Measurements from ENCODE around the gene HECW1. TPM values are rescaled to one million over a fixed set of nuclear protein-coding genes. Genes with fewer than 3 reads are reported as not detected.

Gene HECW1
- total and polyA plus RNA-seq, 4 donors = 0.77 to 1.9 (median 1.0) TPM; not detected in 1

DNA sequence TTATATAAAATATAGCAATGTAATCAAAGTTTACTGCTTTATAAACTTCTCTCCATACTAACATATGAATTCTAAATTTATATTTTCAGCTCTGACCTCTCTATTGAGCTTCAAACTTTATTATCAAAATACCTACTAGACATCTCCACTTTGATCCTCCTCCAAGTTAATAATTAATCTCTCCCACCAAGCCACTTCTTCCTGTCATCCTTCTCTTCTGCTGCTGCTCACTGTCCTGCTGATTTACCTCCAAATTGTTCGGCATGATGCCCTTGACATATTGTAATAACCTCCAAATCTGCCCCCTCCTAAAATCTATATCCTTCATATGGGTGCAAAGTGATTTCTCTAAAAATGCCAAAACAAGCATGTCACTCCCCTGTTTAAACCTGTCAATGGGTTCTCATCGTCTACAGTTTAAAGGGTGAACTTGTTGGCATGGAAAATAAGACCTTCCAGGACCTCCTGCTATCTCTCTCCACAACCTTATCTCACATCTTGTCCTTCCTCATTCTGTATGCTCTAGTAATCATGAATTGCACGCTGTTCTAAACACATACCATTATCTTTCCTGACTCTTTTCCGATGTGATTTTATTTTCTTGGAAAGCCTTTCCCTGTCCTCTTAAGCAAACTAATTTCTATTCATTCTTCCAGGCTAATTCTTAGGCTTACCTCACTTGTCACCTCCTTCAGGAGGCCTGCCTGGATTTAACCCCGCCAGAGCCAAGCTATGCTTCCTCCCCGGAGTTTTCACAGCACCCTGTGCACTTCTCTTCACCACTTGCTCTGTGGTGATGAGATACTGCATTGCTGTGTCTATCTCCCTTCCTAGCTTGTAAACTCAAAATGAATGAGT lies 418.3 kb downstream of the HECW1 start:
- H3K9me3 ChIP-seq (ENCODE audit: control insufficient read depth, low read length) = no peaks in the 10 kb centered on the region
- no peak overlapping the region for H3K27ac ChIP-seq (ENCODE audit: low read depth in 1 of 2, low read length in 2 of 2)
- H3K27me3 ChIP-seq (ENCODE audit: control insufficient read depth in 1 of 2, insufficient read depth in 2 of 2, low read length in 1 of 2) = peaks cover 0 to 2% of the 10 kb centered on the region in 2 donors
- no peaks in the 10 kb centered on the region for H3K36me3 ChIP-seq (ENCODE audit: control insufficient read depth in 1 of 2, insufficient read depth in 2 of 2, low read length in 1 of 2)
- H3K4me3 ChIP-seq (ENCODE audit: low read length in 2 of 2) = no peak overlapping the region
- DNase-seq = no peak
- no peaks in the 10 kb centered on the region for H3K4me1 ChIP-seq (ENCODE audit: control insufficient read depth in 1 of 2, insufficient read depth in 2 of 2, low read length in 2 of 2)
- ATAC-seq (ENCODE audit: low FRiP score) = no peak
- WGBS, 2 donors = 80 to 81% methylated on average over 6 of the region's 6 CpGs
- intact Hi-C loops (cut with DNase I) = no loop called here

GRCh38 chr7:43531700-43532099 lies 419.3 kb downstream of the HECW1 start:
- peaks cover 0 to 2% of the 10 kb centered on the region in 2 donors for H3K27me3 ChIP-seq (ENCODE audit: control insufficient read depth in 1 of 2, insufficient read depth in 2 of 2, low read length in 1 of 2)
- H3K4me1 ChIP-seq (ENCODE audit: control insufficient read depth in 1 of 2, insufficient read depth in 2 of 2, low read length in 2 of 2) = no peaks in the 10 kb centered on the region
- intact Hi-C loops (cut with DNase I) = no loop called here
- no peaks in the 10 kb centered on the region for H3K9me3 ChIP-seq (ENCODE audit: control insufficient read depth, low read length)
- no peak overlapping the region for H3K4me3 ChIP-seq (ENCODE audit: low read length in 2 of 2)
- DNase-seq (no peak), ATAC-seq (ENCODE audit: low FRiP score) (no peak)
- no peaks in the 10 kb centered on the region for H3K36me3 ChIP-seq (ENCODE audit: control insufficient read depth in 1 of 2, insufficient read depth in 2 of 2, low read length in 1 of 2)
- WGBS, 2 donors = 90 to 94% methylated on average over 9 of the region's 9 CpGs
- no peak overlapping the region for H3K27ac ChIP-seq (ENCODE audit: low read depth in 1 of 2, low read length in 2 of 2)

DNA sequence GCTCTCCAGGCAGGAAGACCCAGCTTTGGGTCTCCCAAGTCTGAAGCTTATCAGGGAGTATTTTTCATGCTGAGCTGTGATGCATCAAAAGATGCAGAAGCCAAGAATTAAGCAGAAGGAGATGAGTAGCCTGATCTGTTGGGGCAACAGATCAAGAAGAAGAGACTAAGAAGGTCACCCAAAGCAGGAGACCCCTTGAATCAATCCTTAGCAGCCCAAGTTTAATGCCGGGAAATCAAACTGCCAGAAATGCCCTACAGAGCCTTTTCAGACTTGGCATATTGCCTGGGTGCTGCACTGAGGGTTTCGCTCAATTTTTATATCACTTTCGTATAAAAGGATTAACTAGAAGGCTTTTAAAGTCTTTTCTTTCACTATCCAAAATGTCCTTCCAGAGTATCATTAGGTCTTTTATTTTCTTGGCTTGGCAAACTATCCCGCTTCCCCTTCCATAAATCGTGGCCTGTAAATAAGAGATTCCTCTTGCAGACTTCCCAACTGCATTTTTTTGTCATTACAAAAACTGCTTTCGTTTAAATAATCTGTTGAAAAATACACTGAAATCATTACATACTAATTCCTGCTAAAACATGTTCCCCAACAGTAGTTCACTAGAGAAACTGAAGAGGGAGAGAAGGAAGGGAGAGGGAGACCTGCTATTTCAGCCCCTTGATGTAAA lies 421.5 kb downstream of the HECW1 start:
- Histone ChIP-seq H3K36me3 (ENCODE audit: control insufficient read depth in 1 of 2, insufficient read depth in 2 of 2, low read length in 1 of 2) (no peaks in the 10 kb centered on the region), H3K4me3 (ENCODE audit: low read length in 2 of 2) (no peak overlapping the region), H3K27me3 (ENCODE audit: control insufficient read depth in 1 of 2, insufficient read depth in 2 of 2, low read length in 1 of 2) (peaks cover 0 to 2% of the 10 kb centered on the region in 2 donors), H3K27ac (ENCODE audit: low read depth in 1 of 2, low read length in 2 of 2) (no peak overlapping the region), H3K4me1 (ENCODE audit: control insufficient read depth in 1 of 2, insufficient read depth in 2 of 2, low read length in 2 of 2) (no peaks in the 10 kb centered on the region), H3K9me3 (ENCODE audit: control insufficient read depth, low read length) (no peaks in the 10 kb centered on the region)
- DNase-seq (no peak), ATAC-seq (ENCODE audit: low FRiP score) (no peak)
- WGBS, 2 donors = 34 to 39% methylated on average over 6 of the region's 6 CpGs
- intact Hi-C loops (cut with DNase I) = no loop called here

DNA sequence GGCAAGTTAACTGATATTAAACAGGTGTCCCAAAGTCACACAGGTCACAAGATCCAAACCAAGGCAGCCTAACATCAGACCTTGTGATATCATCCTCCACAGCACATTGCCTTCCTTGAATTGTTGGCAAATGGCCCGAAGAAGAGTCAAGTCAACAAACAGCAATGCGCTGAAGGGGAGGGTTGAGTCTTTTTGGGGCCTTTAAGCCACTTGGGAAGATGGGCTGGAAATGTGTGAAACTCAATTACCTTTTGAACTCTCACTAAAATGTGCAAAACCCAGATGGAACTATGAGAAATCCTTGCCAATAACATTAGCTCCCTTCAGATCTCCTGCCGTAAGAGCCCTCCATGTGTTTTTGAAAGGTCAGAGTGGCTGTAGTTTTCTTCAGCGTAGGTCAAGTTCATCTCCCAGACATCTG lies 422.6 kb downstream of the HECW1 start:
- Histone ChIP-seq H3K4me3 (ENCODE audit: low read length in 2 of 2) (no peak overlapping the region), H3K4me1 (ENCODE audit: control insufficient read depth in 1 of 2, insufficient read depth in 2 of 2, low read length in 2 of 2) (no peaks in the 10 kb centered on the region), H3K36me3 (ENCODE audit: control insufficient read depth in 1 of 2, insufficient read depth in 2 of 2, low read length in 1 of 2) (no peaks in the 10 kb centered on the region), H3K27ac (ENCODE audit: low read depth in 1 of 2, low read length in 2 of 2) (no peak overlapping the region), H3K27me3 (ENCODE audit: control insufficient read depth in 1 of 2, insufficient read depth in 2 of 2, low read length in 1 of 2) (no peaks in the 10 kb centered on the region), H3K9me3 (ENCODE audit: control insufficient read depth, low read length) (no peaks in the 10 kb centered on the region)
- DNase-seq (no peak), ATAC-seq (ENCODE audit: low FRiP score) (no peak)
- 96 to 97% methylated on average over 4 of the region's 4 CpGs for WGBS, 2 donors
- intact Hi-C loops (cut with DNase I) = no loop called here

DNA sequence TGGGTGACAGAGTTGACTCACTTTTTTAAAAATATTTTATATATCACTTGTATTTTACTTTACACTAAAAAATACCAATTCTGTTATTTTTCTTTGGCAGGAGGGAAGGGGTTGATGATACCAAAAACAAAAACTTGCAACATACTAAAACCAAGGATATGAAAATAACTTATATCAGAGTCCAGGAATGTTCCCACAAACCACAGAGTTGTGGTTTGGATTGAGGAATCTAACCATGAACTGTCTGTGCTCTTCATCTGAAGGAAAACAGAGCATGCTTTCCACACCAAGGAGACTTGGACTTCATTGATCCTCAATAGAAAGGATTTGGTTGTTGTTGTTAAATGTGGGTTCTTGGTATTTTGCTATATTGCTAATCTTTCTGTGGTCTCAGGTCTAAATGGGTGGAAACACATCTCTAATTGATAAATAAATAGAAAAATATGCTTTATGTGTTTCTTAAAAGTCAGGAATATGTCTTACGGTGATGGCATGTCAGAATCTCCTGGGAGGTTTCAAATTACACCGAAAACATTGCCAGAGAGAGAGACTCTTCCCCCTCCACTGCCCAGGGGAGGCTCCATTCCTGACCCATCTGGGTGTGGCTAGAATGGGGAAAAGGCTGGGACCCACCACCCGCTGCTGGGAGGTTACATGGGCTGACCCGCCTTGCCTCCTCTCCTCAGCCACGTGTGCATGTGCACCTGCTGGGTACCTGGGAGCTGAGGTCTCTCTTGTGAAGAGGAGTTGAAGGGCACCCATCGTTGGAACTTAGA lies 423.6 kb downstream of the HECW1 start:
- Histone ChIP-seq H3K4me1 (ENCODE audit: control insufficient read depth in 1 of 2, insufficient read depth in 2 of 2, low read length in 2 of 2) (no peaks in the 10 kb centered on the region), H3K4me3 (ENCODE audit: low read length in 2 of 2) (no peak overlapping the region), H3K36me3 (ENCODE audit: control insufficient read depth in 1 of 2, insufficient read depth in 2 of 2, low read length in 1 of 2) (no peaks in the 10 kb centered on the region), H3K9me3 (ENCODE audit: control insufficient read depth, low read length) (peaks cover under 1% of the 10 kb centered on the region), H3K27me3 (ENCODE audit: control insufficient read depth in 1 of 2, insufficient read depth in 2 of 2, low read length in 1 of 2) (no peaks in the 10 kb centered on the region), H3K27ac (ENCODE audit: low read depth in 1 of 2, low read length in 2 of 2) (no peak overlapping the region)
- DNase-seq (no peak), ATAC-seq (ENCODE audit: low FRiP score) (no peak)
- intact Hi-C loops (cut with DNase I) = no loop called here
- 87 to 88% methylated on average over 6 of the region's 6 CpGs for WGBS, 2 donors

DNA sequence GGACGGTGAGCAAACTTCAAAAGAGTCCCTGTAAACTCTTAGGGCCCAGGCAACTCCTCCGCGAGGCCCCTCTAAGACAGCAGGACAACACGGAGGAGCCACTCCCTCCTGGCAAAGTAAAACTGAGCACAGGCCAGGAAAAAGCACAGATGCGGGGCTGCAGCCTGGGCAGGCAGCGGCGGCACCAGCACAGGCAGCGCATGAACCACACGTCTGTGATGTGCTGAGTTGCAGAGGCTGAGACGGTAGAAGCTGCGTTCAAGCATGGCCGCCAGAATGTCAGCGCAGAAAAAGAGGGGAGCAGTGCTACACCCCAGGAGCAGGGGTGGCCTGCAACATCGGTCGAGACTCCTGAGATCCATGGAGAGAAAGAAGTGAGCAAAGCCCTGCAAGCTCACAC lies 424.3 kb downstream of the HECW1 start:
- no peak for ATAC-seq (ENCODE audit: low FRiP score)
- intact Hi-C loops (cut with DNase I) = no loop called here
- no peaks in the 10 kb centered on the region for H3K4me1 ChIP-seq (ENCODE audit: control insufficient read depth in 1 of 2, insufficient read depth in 2 of 2, low read length in 2 of 2)
- H3K9me3 ChIP-seq (ENCODE audit: control insufficient read depth, low read length) = peaks cover 1% of the 10 kb centered on the region
- H3K27me3 ChIP-seq (ENCODE audit: control insufficient read depth in 1 of 2, insufficient read depth in 2 of 2, low read length in 1 of 2) = no peaks in the 10 kb centered on the region
- no peak overlapping the region for H3K4me3 ChIP-seq (ENCODE audit: low read length in 2 of 2)
- DNase-seq = no peak
- WGBS, 2 donors = 86 to 87% methylated on average over 15 of the region's 15 CpGs
- no peaks in the 10 kb centered on the region for H3K36me3 ChIP-seq (ENCODE audit: control insufficient read depth in 1 of 2, insufficient read depth in 2 of 2, low read length in 1 of 2)
- H3K27ac ChIP-seq (ENCODE audit: low read depth in 1 of 2, low read length in 2 of 2) = no peak overlapping the region

GRCh38 chr7:43537765-43538403 lies 425.4 kb downstream of the HECW1 start:
- DNase-seq (no peak), ATAC-seq (ENCODE audit: low FRiP score) (no peak)
- Histone ChIP-seq H3K27ac (ENCODE audit: low read depth in 1 of 2, low read length in 2 of 2) (no peak overlapping the region), H3K4me3 (ENCODE audit: low read length in 2 of 2) (no peak overlapping the region), H3K27me3 (ENCODE audit: control insufficient read depth in 1 of 2, insufficient read depth in 2 of 2, low read length in 1 of 2) (no peaks in the 10 kb centered on the region), H3K36me3 (ENCODE audit: control insufficient read depth in 1 of 2, insufficient read depth in 2 of 2, low read length in 1 of 2) (no peaks in the 10 kb centered on the region), H3K4me1 (ENCODE audit: control insufficient read depth in 1 of 2, insufficient read depth in 2 of 2, low read length in 2 of 2) (no peaks in the 10 kb centered on the region), H3K9me3 (ENCODE audit: control insufficient read depth, low read length) (peaks cover 1% of the 10 kb centered on the region)
- WGBS, 2 donors = 90 to 92% methylated on average over 9 of the region's 9 CpGs
- intact Hi-C loops (cut with DNase I) = no loop called here

DNA sequence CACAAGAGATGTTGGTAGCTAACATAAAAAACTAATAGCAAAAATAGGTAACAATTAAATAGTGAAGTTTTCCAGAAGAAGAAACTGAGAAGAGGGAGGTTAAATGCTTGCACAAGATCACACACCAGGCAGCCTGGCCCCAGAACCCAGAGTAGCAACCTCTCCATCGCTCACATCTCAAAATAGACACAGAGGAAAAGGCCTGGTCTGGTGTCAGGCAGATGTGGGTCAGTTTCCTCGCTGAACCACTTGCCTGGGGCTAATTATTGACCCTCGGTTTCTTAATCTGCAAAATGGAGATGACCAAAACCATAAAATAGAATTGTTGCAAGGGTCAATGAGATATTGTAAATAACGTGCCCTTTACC lies 425.9 kb downstream of the HECW1 start:
- no peaks in the 10 kb centered on the region for H3K27me3 ChIP-seq (ENCODE audit: control insufficient read depth in 1 of 2, insufficient read depth in 2 of 2, low read length in 1 of 2)
- intact Hi-C loops (cut with DNase I) = no loop called here
- H3K27ac ChIP-seq (ENCODE audit: low read depth in 1 of 2, low read length in 2 of 2) = no peak overlapping the region
- peaks cover 1% of the 10 kb centered on the region for H3K9me3 ChIP-seq (ENCODE audit: control insufficient read depth, low read length)
- H3K4me3 ChIP-seq (ENCODE audit: low read length in 2 of 2) = no peak overlapping the region
- DNase-seq (no peak), ATAC-seq (ENCODE audit: low FRiP score) (no peak)
- no peaks in the 10 kb centered on the region for H3K36me3 ChIP-seq (ENCODE audit: control insufficient read depth in 1 of 2, insufficient read depth in 2 of 2, low read length in 1 of 2)
- no peaks in the 10 kb centered on the region for H3K4me1 ChIP-seq (ENCODE audit: control insufficient read depth in 1 of 2, insufficient read depth in 2 of 2, low read length in 2 of 2)
- 90 to 93% methylated on average over 4 of the region's 4 CpGs for WGBS, 2 donors

Measured in aorta (tissue), 5 donors.